SK-N-SH treated with all-trans-retinoic acid at 6 μM for 48 hours (cell line): ENCODE results near the gene GNA12.
"Not testable (repeated sequence)": the region's sequence is repeated elsewhere in the genome, so short reads cannot be mapped to it uniquely, and the experiment has no call there.

Source experiments
- ATAC-seq: fragments of 200-7000 bp; cut with Tn5 transposase; 3 replicates; pipeline ENCODE4 v1.9.1; 2020; ENCODE audit warnings: mild to moderate bottlenecking, moderate library complexity
- ARNTL ChIP-seq: fragments of 450-650 bp; formaldehyde crosslinking; IDR thresholded peaks from 2 replicates; pipeline ENCODE4 v1.5.0; 2020; ENCODE audit warnings: low read depth, mild to moderate bottlenecking, moderate library complexity, borderline replicate concordance
- BACH2 ChIP-seq: fragments of 250-450 bp; sonication (Bioruptor Pico); IDR thresholded peaks from 2 replicates; pipeline ENCODE4 v1.9.0; 2021; ENCODE audit warnings: mild to moderate bottlenecking, borderline replicate concordance
- CSRNP3 ChIP-seq: fragments of 250-450 bp; sonication (Bioruptor Pico); IDR thresholded peaks from 2 replicates; pipeline ENCODE4 v1.5.1; 2021; ENCODE audit warnings: mild to moderate bottlenecking, moderate library complexity
- ESRRG ChIP-seq: fragments of 250-450 bp; sonication (Bioruptor Pico); IDR thresholded peaks from 2 replicates; pipeline ENCODE4 v1.6.1; 2021; ENCODE audit warnings: mild to moderate bottlenecking
- GLIS3 ChIP-seq: fragments of 250-450 bp; sonication (Bioruptor Pico); IDR thresholded peaks from 2 replicates; pipeline ENCODE4 v1.5.0; 2020; ENCODE audit warnings: mild to moderate bottlenecking, moderate library complexity
- OSR1 ChIP-seq: fragments of 250-450 bp; sonication (Bioruptor Pico); IDR thresholded peaks from 2 replicates; pipeline ENCODE4 v1.8.0; 2022; ENCODE audit warnings: moderate library complexity, mild to moderate bottlenecking, inconsistent platforms
- POU6F1 ChIP-seq: fragments of 250-450 bp; sonication (Bioruptor Pico); IDR thresholded peaks from 2 replicates; pipeline ENCODE4 v1.8.0; 2021; ENCODE audit warnings: low read depth, mild to moderate bottlenecking, moderate library complexity, borderline replicate concordance
- PPARA ChIP-seq: fragments of 250-450 bp; sonication (Bioruptor Pico); IDR thresholded peaks from 2 replicates; pipeline ENCODE4 v1.5.0; 2020; ENCODE audit warnings: mild to moderate bottlenecking, borderline replicate concordance
- RARB ChIP-seq: fragments of 250-450 bp; sonication (Bioruptor Pico); IDR thresholded peaks from 2 replicates; pipeline ENCODE4 v1.8.0; 2021; ENCODE audit warnings: mild to moderate bottlenecking, moderate library complexity
- SNAI2 ChIP-seq: fragments of 250-450 bp; sonication (Bioruptor Pico); IDR thresholded peaks from 2 replicates; pipeline ENCODE4 v1.5.0; 2020; ENCODE audit warnings: mild to moderate bottlenecking, moderate library complexity
- TCF4 ChIP-seq: fragments of 250-450 bp; sonication (Bioruptor Pico); IDR thresholded peaks from 2 replicates; pipeline ENCODE4 v1.8.0; 2021; ENCODE audit warnings: mild to moderate bottlenecking, moderate library complexity, borderline replicate concordance
- TOX ChIP-seq: fragments of 250-450 bp; sonication (Bioruptor Pico); IDR thresholded peaks from 2 replicates; pipeline ENCODE4 v1.8.0; 2021; ENCODE audit warnings: mild to moderate bottlenecking, moderate library complexity, borderline replicate concordance
- TSHZ2 ChIP-seq: fragments of 250-450 bp; sonication (Bioruptor Pico); IDR thresholded peaks from 2 replicates; pipeline ENCODE4 v1.5.0; 2020; ENCODE audit warnings: mild to moderate bottlenecking, moderate library complexity
- ZFP3 ChIP-seq: fragments of 250-450 bp; sonication (Bioruptor Pico); IDR thresholded peaks from 2 replicates; pipeline ENCODE4 v1.5.0; 2020; ENCODE audit warnings: mild to moderate bottlenecking, moderate library complexity
- ZFP30 ChIP-seq: fragments of 450-650 bp; formaldehyde crosslinking; IDR thresholded peaks from 2 replicates; pipeline ENCODE4 v1.5.0; 2022; ENCODE audit warnings: mild to moderate bottlenecking, moderate library complexity
- ZNF565 ChIP-seq: fragments of 450-650 bp; formaldehyde crosslinking; conservative IDR thresholded peaks from 2 replicates; pipeline ENCODE4 v1.5.0; 2020; ENCODE audit warnings: low read depth, mild to moderate bottlenecking, moderate library complexity
- ZNF70 ChIP-seq: fragments of 450-650 bp; formaldehyde crosslinking; IDR thresholded peaks from 2 replicates; pipeline ENCODE4 v1.5.0; 2020; ENCODE audit warnings: mild to moderate bottlenecking, moderate library complexity
- ZNF8 ChIP-seq: fragments of 450-650 bp; formaldehyde crosslinking; IDR thresholded peaks from 2 replicates; pipeline ENCODE4 v1.5.0; 2020; ENCODE audit warnings: mild to moderate bottlenecking, moderate library complexity
- TF ChIP-seq, protein P1 (sequence below): fragments of 250-450 bp; sonication (Bioruptor Pico); IDR thresholded peaks from 2 replicates; pipeline ENCODE4 v1.5.1; 2020; ENCODE audit warnings: low read depth, mild to moderate bottlenecking, moderate library complexity

The GNA12 gene

GRCh38 chr7:2729893-2730716, 114.0 kb downstream of the GNA12 start:
- no peak for ATAC-seq
- TF ChIP-seq ZNF70, result no peak
- TF ChIP-seq ZNF565 (CRISPR knock-in tag), result no peak
- TF ChIP-seq BACH2 (CRISPR knock-in tag), result no peak
- no peak for TF ChIP-seq GLIS3 (CRISPR knock-in tag)
- no peak for TF ChIP-seq SNAI2 (CRISPR knock-in tag)
- TF ChIP-seq TCF4, result no peak
- no peak for TF ChIP-seq ZFP3 (CRISPR knock-in tag)
- no peak for TF ChIP-seq ZNF8 (CRISPR knock-in tag)
- no peak for TF ChIP-seq POU6F1 (CRISPR knock-in tag)
- TF ChIP-seq PPARA (CRISPR knock-in tag), result no peak
- no peak for TF ChIP-seq TOX (CRISPR knock-in tag)

GRCh38 chr7:2729031-2729892, 114.8 kb downstream of the GNA12 start:
- TF ChIP-seq TSHZ2 (CRISPR knock-in tag), result no peak
- TF ChIP-seq POU6F1 (CRISPR knock-in tag), result no peak
- TF ChIP-seq BACH2 (CRISPR knock-in tag), result no peak
- no peak for TF ChIP-seq ARNTL (CRISPR knock-in tag)
- no peak for TF ChIP-seq TCF4
- no peak for TF ChIP-seq OSR1 (CRISPR knock-in tag)
- TF ChIP-seq, protein P1, sequence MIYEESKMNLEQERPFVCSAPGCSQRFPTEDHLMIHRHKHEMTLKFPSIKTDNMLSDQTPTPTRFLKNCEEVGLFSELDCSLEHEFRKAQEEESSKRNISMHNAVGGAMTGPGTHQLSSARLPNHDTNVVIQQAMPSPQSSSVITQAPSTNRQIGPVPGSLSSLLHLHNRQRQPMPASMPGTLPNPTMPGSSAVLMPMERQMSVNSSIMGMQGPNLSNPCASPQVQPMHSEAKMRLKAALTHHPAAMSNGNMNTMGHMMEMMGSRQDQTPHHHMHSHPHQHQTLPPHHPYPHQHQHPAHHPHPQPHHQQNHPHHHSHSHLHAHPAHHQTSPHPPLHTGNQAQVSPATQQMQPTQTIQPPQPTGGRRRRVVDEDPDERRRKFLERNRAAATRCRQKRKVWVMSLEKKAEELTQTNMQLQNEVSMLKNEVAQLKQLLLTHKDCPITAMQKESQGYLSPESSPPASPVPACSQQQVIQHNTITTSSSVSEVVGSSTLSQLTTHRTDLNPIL, result no peak
- no peak for TF ChIP-seq SNAI2 (CRISPR knock-in tag)
- TF ChIP-seq, all 23 proteins: peak for 0
- no peak for ATAC-seq

- ATAC-seq, result peak; percentile 52
- TF ChIP-seq CSRNP3 (CRISPR knock-in tag) (no peak), ZFP30 (no peak), TOX (CRISPR knock-in tag) (no peak), POU6F1 (CRISPR knock-in tag) (no peak), ESRRG (no peak), ZNF565 (CRISPR knock-in tag) (no peak), ZNF70 (no peak), ARNTL (CRISPR knock-in tag) (no peak), RARB (CRISPR knock-in tag) (no peak), TCF4 (no peak)
- TF ChIP-seq, protein P1, result no peak
These were observed 115.6 kb downstream of the GNA12 start for GRCh38 chr7:2728316-2729030.

- not testable (repeated sequence) for ATAC-seq
These were observed 116.9 kb downstream of the GNA12 start for GRCh38 chr7:2727206-2727605.
